ENCODE measurements around the gene GABBR1.

GABBR1 gene

GRCh38 chr6:29559524-29560287 is 73.3 kb downstream of the GABBR1 start, which contains the start of gene UBD:
Gene UBD, minus strand, starts transcription at chr6:29559732. Its CDS starts 31 bp downstream, at chr6:29559701.
- DNase-seq, result peak; percentile 10
- H3K4me3 ChIP-seq (ENCODE audit: low read depth, low read length), result no peak within 1 kb of the TSS
- TF ChIP-seq CTCF (IDR thresholded peaks at IDR 0.05; ENCODE audit: low read depth, low read length, missing control alignments), result no peak
- H3K27ac ChIP-seq, result no peak within 1 kb of the TSS
- in situ Hi-C loops (cut with HindIII; ENCODE audit: low pct_ligation_motif_present, low sequenced_read_pairs), result no loop called here
- H3K36me3 ChIP-seq (replicated peaks), result no peaks in the 10 kb centered on the region
- peaks cover 7% of the 10 kb centered on the region for H3K27me3 ChIP-seq (replicated peaks)

- TF ChIP-seq CTCF (IDR thresholded peaks at IDR 0.05; ENCODE audit: low read depth, low read length, missing control alignments), result no peak
- H3K27me3 ChIP-seq (replicated peaks), result peaks cover 19% of the 10 kb centered on the region
- in situ Hi-C loops (cut with HindIII; ENCODE audit: low pct_ligation_motif_present, low sequenced_read_pairs), result no loop called here
- DNase-seq, result no peak
- no peak overlapping the region for H3K27ac ChIP-seq
- no peaks in the 10 kb centered on the region for H3K36me3 ChIP-seq (replicated peaks)
- H3K4me3 ChIP-seq (ENCODE audit: low read depth, low read length), result no peak overlapping the region
These were observed 74.4 kb downstream of the GABBR1 start for GRCh38 chr6:29558439-29559079.

GRCh38 chr6:29557320-29557719 is 75.7 kb downstream of the GABBR1 start:
- in situ Hi-C loops (cut with HindIII; ENCODE audit: low pct_ligation_motif_present, low sequenced_read_pairs), result no loop called here
- no peak for TF ChIP-seq CTCF (IDR thresholded peaks at IDR 0.05; ENCODE audit: low read depth, low read length, missing control alignments)
- Histone ChIP-seq H3K27me3 (replicated peaks) (peaks cover 24% of the 10 kb centered on the region), H3K36me3 (replicated peaks) (no peaks in the 10 kb centered on the region), H3K4me3 (ENCODE audit: low read depth, low read length) (no peak overlapping the region), H3K27ac (no peak overlapping the region)
- DNase-seq, result no peak

GRCh38 chr6:29554764-29555163 is 78.2 kb downstream of the GABBR1 start:
- DNase-seq, result no peak
- Histone ChIP-seq H3K4me3 (ENCODE audit: low read depth, low read length) (no peak overlapping the region), H3K27ac (no peak overlapping the region), H3K27me3 (replicated peaks) (peaks cover 24% of the 10 kb centered on the region), H3K36me3 (replicated peaks) (no peaks in the 10 kb centered on the region)
- in situ Hi-C loops (cut with HindIII; ENCODE audit: low pct_ligation_motif_present, low sequenced_read_pairs), result no loop called here
- TF ChIP-seq CTCF (IDR thresholded peaks at IDR 0.05; ENCODE audit: low read depth, low read length, missing control alignments), result no peak

DNA sequence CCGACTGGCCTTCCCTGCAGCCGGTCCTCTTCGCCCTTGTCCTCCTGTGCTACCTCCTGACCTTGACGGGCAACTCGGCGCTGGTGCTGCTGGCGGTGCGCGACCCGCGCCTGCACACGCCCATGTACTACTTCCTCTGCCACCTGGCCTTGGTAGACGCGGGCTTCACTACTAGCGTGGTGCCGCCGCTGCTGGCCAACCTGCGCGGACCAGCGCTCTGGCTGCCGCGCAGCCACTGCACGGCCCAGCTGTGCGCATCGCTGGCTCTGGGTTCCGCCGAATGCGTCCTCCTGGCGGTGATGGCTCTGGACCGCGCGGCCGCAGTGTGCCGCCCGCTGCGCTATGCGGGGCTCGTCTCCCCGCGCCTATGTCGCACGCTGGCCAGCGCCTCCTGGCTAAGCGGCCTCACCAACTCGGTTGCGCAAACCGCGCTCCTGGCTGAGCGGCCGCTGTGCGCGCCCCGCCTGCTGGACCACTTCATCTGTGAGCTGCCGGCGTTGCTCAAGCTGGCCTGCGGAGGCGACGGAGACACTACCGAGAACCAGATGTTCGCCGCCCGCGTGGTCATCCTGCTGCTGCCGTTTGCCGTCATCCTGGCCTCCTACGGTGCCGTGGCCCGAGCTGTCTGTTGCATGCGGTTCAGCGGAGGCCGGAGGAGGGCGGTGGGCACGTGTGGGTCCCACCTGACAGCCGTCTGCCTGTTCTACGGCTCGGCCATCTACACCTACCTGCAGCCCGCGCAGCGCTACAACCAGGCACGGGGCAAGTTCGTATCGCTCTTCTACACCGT is 79.5 kb downstream of the GABBR1 start:
- Histone ChIP-seq H3K27me3 (replicated peaks) (peaks cover 24% of the 10 kb centered on the region), H3K27ac (no peak overlapping the region), H3K36me3 (replicated peaks) (no peaks in the 10 kb centered on the region), H3K4me3 (ENCODE audit: low read depth, low read length) (peak overlapping the region; percentile 46)
- TF ChIP-seq CTCF (IDR thresholded peaks at IDR 0.05; ENCODE audit: low read depth, low read length, missing control alignments), result peak; percentile 60
- in situ Hi-C loops (cut with HindIII; ENCODE audit: low pct_ligation_motif_present, low sequenced_read_pairs), result no loop called here
- peak; percentile 66 for DNase-seq
